Right cardiac atrium (tissue), 5 donors: ENCODE results near the gene EIF3K. TPM values are rescaled to one million over a fixed set of nuclear protein-coding genes. Genes with fewer than 3 reads are reported as not detected.
A peak's percentile ranks its signal among the peaks of the same experiment; 100 is the strongest.
"Not testable (repeated sequence)": the region's sequence is repeated elsewhere in the genome, so short reads cannot be mapped to it uniquely, and the experiment has no call there.

Source experiments
- ATAC-seq, 2 donors: fragments of 200-7000 bp; cut with Tn5 transposase; one replicate each; pipeline versions ENCODE4 v1.8.0 to v1.9.1; 2020; ENCODE audit warnings: moderate library complexity in 2 of 2, mild to moderate bottlenecking in 1 of 2
- DNase-seq, 3 donors: peaks; one replicate each; pipeline ENCODE4 v3.0.0-alpha.2; 2020
- H3K27ac ChIP-seq: one replicate; pipeline ENCODE4 v1.5.1; 2013; ENCODE audit warnings: mild to moderate bottlenecking, low read length, control low read depth, moderate library complexity
- H3K27me3 ChIP-seq: one replicate; pipeline ENCODE4 v1.6.1; 2013; ENCODE audit not compliant: control insufficient read depth, insufficient read depth
- H3K4me1 ChIP-seq: one replicate; pipeline ENCODE4 v1.6.1; 2013; ENCODE audit warnings: low read length; ENCODE audit not compliant: control insufficient read depth, insufficient read depth
- H3K4me3 ChIP-seq: one replicate; pipeline ENCODE4 v1.5.1; 2013; ENCODE audit warnings: low read length, control low read depth
- H3K9me3 ChIP-seq: one replicate; pipeline ENCODE4 v1.6.1; 2013; ENCODE audit warnings: low read length; ENCODE audit not compliant: control insufficient read depth
- WGBS: extraction: QIAGEN DNeasy Blood & Tissue Kit; methylation state at CpG from one replicate; pipeline ENCODE4 v1.1.7; 2013; 5-methylcytosine and 5-hydroxymethylcytosine counted together
- intact Hi-C, 4 donors: fragments of 100-400 bp; cut with DNase I; formaldehyde crosslinking; loops; one replicate each; pipeline versions ENCODE4 v1.11.0 to v1.14.0; 2022 to 2023
- long read RNA-seq, 4 donors: library from polyadenylated mRNA; unstranded; transcript quantifications; one replicate each; pipeline ENCODE4 v2.0.0, GENCODE V29; 2020 to 2021
- polyA plus RNA-seq: library from polyadenylated mRNA; stranded (reverse); fragments of 200-250 nt; gene quantifications from one replicate; pipeline ENCODE4 v1.2.3, GENCODE V29; 2013
- total RNA-seq, 4 donors: library from RNA; stranded (reverse); fragmentation: NEBNext Ultra II Directional; extraction: Animal tissue kit (Norgen Biotek cat#: 25700); gene quantifications; one replicate each; pipeline ENCODE4 v1.2.1, GENCODE V29; 2021
- donor health status: healthy with polysubstance abuse.
- donor health status: DM: no; HTN: yes; CAD: no.
- donor health status: DM: no; HTN: no; CAD: no.
- donor health status: DM: no; HTN: yes; CAD: no; lungs with severe emphysema.
- donor health status: DM: yes; HTN: yes; CAD: no.

EIF3K gene, protein sequence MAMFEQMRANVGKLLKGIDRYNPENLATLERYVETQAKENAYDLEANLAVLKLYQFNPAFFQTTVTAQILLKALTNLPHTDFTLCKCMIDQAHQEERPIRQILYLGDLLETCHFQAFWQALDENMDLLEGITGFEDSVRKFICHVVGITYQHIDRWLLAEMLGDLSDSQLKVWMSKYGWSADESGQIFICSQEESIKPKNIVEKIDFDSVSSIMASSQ
- 100 to 1,000 TPM; 477 to 576 (median 534) TPM for total RNA-seq
- 829 TPM for polyA plus RNA-seq
- long read RNA-seq, donor 1, transcript EIF3K-201 (8 exons, 864 nt): major isoform, 188 of 213 reads
- long read RNA-seq, donor 1, partial matches to known transcripts: 2 of 213 reads
- long read RNA-seq, donor 1, other reads (novel, unspliced or antisense): 12 of 213 reads
- long read RNA-seq, donor 2, transcript EIF3K-201 (8 exons, 864 nt): major isoform, 208 of 339 reads
- long read RNA-seq, donor 2, transcript EIF3K-211 (7 exons, 670 nt): minor isoform, 7 of 339 reads
- long read RNA-seq, donor 2, partial matches to known transcripts: 111 of 339 reads
- long read RNA-seq, donor 2, other reads (novel, unspliced or antisense): 11 of 339 reads
- long read RNA-seq, donor 3, transcript EIF3K-201 (8 exons, 864 nt): major isoform, 142 of 205 reads
- long read RNA-seq, donor 3, transcript EIF3K-212 (5 exons, 704 nt): minor isoform, 5 of 205 reads
- long read RNA-seq, donor 3, partial matches to known transcripts: 37 of 205 reads
- long read RNA-seq, donor 3, other reads (novel, unspliced or antisense): 16 of 205 reads
- long read RNA-seq, donor 4, transcript EIF3K-201 (8 exons, 864 nt): major isoform, 133 of 224 reads
- long read RNA-seq, donor 4, partial matches to known transcripts: 76 of 224 reads
- long read RNA-seq, donor 4, other reads (novel, unspliced or antisense): 10 of 224 reads

DNA sequence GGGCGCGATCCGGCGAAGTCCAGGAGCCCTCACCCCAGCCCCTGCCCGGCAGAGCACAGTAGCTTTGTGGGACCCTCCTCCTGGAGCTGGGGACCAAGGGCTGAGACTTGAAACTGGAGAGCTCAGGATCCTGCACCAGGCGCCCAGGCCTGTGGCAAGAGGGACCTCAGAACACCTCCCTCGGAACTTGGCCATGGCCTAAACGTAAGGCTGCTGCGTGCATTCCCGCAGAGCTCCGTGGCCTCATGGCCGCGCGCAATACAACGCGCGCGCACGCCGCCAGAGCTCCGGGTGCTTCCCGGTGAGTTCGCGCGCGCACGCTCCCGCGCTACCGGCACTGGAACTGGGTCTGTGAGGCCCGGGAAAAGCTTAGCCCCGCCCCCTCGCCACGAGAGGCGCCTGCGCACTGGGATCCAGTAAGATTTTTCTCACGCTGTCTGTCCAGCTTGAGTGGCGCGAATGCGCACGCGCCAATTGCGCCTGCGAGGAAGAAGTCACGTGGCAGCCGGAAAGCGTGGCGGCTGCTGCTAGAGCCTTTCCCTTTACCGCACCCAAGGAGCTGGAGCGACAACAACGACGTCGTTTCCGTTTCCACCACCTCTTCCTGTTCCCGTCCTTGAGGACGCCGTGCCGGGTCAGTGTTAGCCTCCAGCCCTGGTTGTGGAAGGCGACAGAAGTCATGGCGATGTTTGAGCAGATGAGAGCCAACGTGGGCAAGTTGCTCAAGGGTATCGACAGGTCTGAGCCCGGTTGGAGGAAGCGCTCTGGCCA is at the start of gene EIF3K:
EIF3K (plus strand) TSS at position 599 of the 771 bp plus-strand sequence; CDS start at position 680, 81 bp downstream.
- peaks cover 9% of the 10 kb centered on the region for H3K4me1 ChIP-seq
- peak; percentile 99 to 100 (median 100) for DNase-seq
- intact Hi-C loops: no loop called here
- WGBS: under 1% methylated on average over 64 of the region's 64 CpGs
- H3K9me3 ChIP-seq: no peaks in the 10 kb centered on the region
- peak within 1 kb of the TSS; percentile 92 for H3K27ac ChIP-seq
- no peaks in the 10 kb centered on the region for H3K27me3 ChIP-seq
- peak; percentile 95 for ATAC-seq
- peak within 1 kb of the TSS; percentile 86 for H3K4me3 ChIP-seq

GRCh38 chr19:38569368-38569983 is 49.5 kb upstream of the EIF3K start:
- intact Hi-C loops: no loop called here
- ATAC-seq: no peak
- H3K4me3 ChIP-seq: no peak overlapping the region
- H3K9me3 ChIP-seq: no peaks in the 10 kb centered on the region
- DNase-seq: no peak
- 89% methylated on average over 6 of the region's 6 CpGs for WGBS
- H3K4me1 ChIP-seq: peaks cover 2% of the 10 kb centered on the region
- H3K27ac ChIP-seq: no peak overlapping the region
- no peaks in the 10 kb centered on the region for H3K27me3 ChIP-seq

- no peak for DNase-seq
- H3K9me3 ChIP-seq: no peaks in the 10 kb centered on the region
- no peaks in the 10 kb centered on the region for H3K4me1 ChIP-seq
- WGBS: 91% methylated on average over 2 of the region's 2 CpGs
- no peaks in the 10 kb centered on the region for H3K27me3 ChIP-seq
- no peak overlapping the region for H3K27ac ChIP-seq
- no peak overlapping the region for H3K4me3 ChIP-seq
- intact Hi-C loops: no loop called here
- no peak for ATAC-seq
These were observed 47.3 kb upstream of the EIF3K start for GRCh38 chr19:38571682-38572081.

DNA sequence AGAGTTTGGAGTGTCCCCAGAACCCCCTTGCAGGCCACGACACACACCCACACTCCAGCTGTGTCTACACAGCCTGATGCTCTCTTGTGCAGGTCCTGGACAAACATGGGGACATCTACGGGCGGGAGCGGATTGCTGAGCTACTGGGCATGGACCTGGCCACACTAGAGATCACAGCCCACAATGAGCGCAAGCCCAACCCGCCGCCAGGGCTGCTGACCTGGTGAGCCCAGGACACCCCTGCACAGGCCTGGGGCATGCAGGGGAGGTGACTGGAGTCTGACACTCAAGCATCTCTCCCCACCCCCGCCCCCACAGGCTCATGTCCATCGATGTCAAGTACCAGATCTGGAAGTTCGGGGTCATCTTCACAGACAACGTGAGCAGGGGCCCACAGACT is 41.2 kb upstream of the EIF3K start:
- Histone ChIP-seq H3K4me1 (no peaks in the 10 kb centered on the region), H3K27me3 (no peaks in the 10 kb centered on the region), H3K4me3 (no peak overlapping the region), H3K9me3 (no peaks in the 10 kb centered on the region), H3K27ac (no peak overlapping the region)
- intact Hi-C loops: no loop called here
- ATAC-seq: no peak
- 85% methylated on average over 11 of the region's 11 CpGs for WGBS
- no peak for DNase-seq

GRCh38 chr19:38579304-38579703 is 39.7 kb upstream of the EIF3K start:
- H3K4me1 ChIP-seq, H3K27me3 ChIP-seq, ATAC-seq, H3K4me3 ChIP-seq, intact Hi-C loops, H3K27ac ChIP-seq, H3K9me3 ChIP-seq, DNase-seq: not testable (repeated sequence)
- 90% methylated on average over 6 of the region's 6 CpGs for WGBS

DNA sequence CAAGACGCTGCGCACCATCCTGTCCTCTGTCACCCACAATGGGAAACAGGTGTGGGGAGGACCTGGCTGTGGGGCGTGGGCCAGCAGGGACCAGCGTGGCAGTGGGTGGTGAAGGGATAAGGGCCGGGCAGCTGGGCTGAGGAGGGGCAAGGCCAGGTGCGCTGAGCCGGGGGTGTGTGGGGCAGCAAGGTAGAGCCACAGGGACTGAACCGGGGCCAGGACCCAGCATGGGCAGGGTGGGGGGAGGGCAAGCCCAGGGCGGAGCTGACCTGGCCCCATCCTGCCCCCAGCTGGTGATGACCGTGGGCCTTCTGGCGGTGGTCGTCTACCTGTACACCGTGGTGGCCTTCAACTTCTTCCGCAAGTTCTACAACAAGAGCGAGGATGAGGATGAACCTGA is 38.9 kb upstream of the EIF3K start:
- H3K9me3 ChIP-seq: no peaks in the 10 kb centered on the region
- intact Hi-C loops: no loop called here
- no peak overlapping the region for H3K27ac ChIP-seq
- no peaks in the 10 kb centered on the region for H3K4me1 ChIP-seq
- DNase-seq (no peak), ATAC-seq (peak in 1 of 2 donors; percentile 24)
- H3K27me3 ChIP-seq: no peaks in the 10 kb centered on the region
- no peak overlapping the region for H3K4me3 ChIP-seq
- 90% methylated on average over 15 of the region's 15 CpGs for WGBS

DNA sequence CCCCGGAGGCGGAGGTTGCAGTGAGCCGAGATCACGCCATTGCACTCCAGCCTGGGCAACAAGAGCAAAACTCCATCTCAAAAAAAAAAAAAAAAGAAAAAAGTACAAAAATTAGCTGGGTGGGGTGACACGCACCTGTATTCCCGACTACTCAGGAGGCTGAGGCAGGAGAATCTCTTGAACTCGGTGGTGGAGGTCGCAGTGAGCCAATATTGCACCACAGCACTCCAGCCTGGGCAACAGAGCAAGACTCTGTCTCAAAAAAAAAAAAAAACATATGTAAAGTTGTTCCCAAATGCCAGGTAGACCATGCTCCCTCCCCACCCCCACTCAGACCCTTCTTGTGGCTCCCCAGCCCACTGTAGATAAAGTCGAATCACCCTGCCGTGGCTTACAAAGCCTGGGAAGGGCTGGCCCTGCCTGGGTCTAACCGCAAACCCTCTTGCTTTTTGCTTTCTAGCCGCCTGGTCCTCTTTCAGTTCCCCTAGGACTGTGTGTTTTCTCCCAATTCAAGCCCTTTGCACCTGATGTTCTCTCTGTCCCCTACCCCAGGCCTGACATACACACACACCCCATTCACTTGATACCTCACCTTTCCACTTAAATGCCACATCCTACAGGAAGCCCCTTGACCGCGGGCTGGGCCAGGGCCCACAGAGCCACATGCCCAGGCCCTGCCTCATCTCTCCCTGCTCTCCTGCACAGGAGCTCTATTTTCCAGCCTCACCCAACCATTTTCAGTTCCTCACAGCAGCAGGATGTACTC is 35.6 kb upstream of the EIF3K start:
- Histone ChIP-seq H3K4me1 (peaks cover 3% of the 10 kb centered on the region), H3K4me3 (no peak overlapping the region), H3K27me3 (no peaks in the 10 kb centered on the region), H3K9me3 (no peaks in the 10 kb centered on the region), H3K27ac (no peak overlapping the region)
- ATAC-seq: no peak
- no peak for DNase-seq
- intact Hi-C loops: no loop called here
- WGBS: 88% methylated on average over 14 of the region's 14 CpGs

GRCh38 chr19:38583985-38584305 is 35.0 kb upstream of the EIF3K start:
- intact Hi-C loops: no loop called here
- no peak for ATAC-seq
- Histone ChIP-seq H3K27ac (no peak overlapping the region), H3K4me3 (no peak overlapping the region), H3K4me1 (peaks cover 3% of the 10 kb centered on the region), H3K9me3 (no peaks in the 10 kb centered on the region), H3K27me3 (no peaks in the 10 kb centered on the region)
- DNase-seq: no peak
- 83% methylated on average over 4 of the region's 4 CpGs for WGBS

DNA sequence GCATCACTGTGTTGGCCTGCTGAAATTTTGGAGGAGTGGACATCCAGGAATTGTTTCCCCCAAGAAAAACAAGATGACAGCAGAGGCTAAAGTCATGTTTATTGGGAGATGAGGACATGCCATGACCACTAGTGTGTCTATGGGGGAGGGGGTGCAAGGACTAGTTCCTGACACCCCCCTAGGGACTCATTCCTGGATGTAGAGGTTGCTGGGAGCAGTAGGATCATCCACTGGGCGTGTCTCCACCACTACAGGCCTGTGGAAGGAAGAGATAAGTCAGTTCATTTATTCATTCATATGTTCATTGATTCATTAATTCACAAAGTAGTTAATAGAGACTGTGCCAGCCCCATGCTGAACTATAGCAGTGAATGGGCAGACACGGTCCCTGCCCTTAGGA is 31.4 kb upstream of the EIF3K start:
- DNase-seq (no peak), ATAC-seq (no peak)
- 78% methylated on average over 2 of the region's 2 CpGs for WGBS
- H3K27ac ChIP-seq: no peak overlapping the region
- peaks cover 3% of the 10 kb centered on the region for H3K4me1 ChIP-seq
- intact Hi-C loops: no loop called here
- no peak overlapping the region for H3K4me3 ChIP-seq
- H3K9me3 ChIP-seq: no peaks in the 10 kb centered on the region
- H3K27me3 ChIP-seq: no peaks in the 10 kb centered on the region

DNA sequence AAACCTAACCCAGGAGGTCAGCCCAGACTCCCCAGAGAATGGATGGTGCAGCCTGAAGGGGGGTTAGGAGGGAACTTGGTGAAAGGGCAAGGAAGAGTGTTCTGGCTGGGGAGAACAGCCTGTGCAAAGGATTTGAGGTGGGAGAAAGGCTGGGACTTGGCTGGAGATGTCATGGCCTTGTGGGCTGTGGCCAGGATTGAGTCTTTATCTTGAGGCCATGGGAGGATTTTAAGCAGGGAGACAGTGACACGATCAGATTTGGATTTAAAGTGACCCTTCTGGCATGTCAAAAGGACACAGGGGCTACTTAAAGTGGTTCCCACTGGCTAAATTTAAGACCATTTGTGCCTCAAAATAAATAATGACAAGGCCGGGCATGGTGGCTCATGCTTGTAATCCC is 30.9 kb upstream of the EIF3K start:
- Histone ChIP-seq H3K27ac (no peak overlapping the region), H3K27me3 (no peaks in the 10 kb centered on the region), H3K9me3 (no peaks in the 10 kb centered on the region), H3K4me1 (peaks cover 3% of the 10 kb centered on the region), H3K4me3 (no peak overlapping the region)
- no peak for DNase-seq
- intact Hi-C loops: no loop called here
- no peak for ATAC-seq
- WGBS: 69% methylated on average over 2 of the region's 2 CpGs
